GM21576 (cell line): Measurements from ENCODE around the gene SLC35F4.

ENCODE experiments used
- ATAC-seq: cut with Tn5 transposase; IDR thresholded peaks from one replicate; pipeline ENCODE4 v1.9.1; 2021; ENCODE audit warnings: mild to moderate bottlenecking, moderate library complexity; ENCODE audit not compliant: unreplicated experiment

Gene SLC35F4

DNA sequence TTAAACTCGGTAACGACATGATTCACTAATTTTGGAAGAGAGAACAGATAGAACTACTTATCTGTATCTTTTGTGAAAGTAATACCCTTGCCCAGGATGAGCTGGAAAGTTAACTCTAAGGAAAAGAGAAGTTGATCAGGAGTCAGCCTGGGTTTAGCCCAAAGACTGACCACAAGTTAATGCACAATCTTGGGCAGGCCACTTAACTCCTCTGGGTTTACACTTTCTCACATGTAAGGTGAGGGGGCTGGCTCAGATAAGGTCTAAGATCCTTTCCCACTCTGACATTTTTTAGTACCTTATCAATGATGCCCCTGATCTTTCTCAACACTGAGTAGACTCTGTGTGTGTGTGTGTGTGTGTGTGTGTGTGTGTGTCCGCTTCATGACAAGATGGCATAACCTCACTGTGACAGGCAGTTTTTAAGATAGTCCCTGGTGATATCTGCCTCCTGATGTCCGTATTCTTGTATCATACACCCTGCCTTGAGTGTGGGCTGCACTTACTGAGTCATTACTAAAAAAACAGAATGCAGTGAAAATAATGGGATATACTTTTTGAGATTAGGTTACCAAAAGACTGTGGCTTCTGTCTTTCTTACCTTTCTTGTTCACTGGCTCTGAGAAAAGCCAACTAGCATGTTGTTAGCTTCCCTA is 316.0 kb downstream of the SLC35F4 start:
- ATAC-seq = no peak

DNA sequence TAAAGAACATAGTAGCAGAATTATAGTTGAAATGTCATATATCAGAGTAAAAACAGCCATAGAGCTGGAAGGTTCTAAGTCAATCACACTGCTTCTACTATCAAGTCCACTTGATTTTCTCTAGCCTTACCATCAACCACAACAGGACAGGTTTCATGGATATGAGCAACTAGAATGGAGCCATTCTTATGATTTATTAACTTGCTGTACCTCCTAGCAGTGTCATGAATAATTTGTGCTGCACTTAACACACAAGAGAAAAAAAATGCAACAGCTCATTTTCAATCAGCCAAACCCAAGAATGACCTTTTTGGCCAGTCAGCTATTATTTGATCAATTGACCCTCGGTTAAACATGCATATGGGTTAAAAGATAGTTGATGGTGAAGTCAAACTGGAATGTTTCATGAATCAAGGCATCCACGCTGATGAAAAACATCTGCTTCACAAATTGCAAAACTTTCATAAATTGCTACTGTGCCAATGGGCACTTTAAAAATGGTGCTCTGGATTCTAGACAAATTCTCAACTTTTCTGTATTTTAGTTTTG is 316.8 kb downstream of the SLC35F4 start:
- ATAC-seq = no peak

DNA sequence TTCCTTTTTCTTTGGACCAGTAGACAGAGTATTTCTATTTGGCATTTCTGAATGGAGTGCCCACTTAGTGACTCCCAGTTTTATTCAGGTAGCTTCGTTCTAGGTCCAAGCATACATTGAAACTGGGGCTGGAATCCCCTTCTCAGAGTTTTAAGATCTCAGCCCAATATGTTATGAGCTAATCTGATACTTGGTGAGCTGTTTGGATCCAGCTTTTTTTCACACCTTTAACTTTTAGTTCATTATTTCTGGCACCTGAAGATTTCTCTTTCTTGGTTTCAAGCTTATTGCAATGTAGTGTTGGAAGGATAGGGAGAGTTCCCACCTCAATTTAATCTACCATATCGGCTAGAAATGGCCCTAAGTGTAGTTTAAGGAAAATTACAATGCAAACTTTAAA is 318.8 kb downstream of the SLC35F4 start:
- no peak for ATAC-seq

DNA sequence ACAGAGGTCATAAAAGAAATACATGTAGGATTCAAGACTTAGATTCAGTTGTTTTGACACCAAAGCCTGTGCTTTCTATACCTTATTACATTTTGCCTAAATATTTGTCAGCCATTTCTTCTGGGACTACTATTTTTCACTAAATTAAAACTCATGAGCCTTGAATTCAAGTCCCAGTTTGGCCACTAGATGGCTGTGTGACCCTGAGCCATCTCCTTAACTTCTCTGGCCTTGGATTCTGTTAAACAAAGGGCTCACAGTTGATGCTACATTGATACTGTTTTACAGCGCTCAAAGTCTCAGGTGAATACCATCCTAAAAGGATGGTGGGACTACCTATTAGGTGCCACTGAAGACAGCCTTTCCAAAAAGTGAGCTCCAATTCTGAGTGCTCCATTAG is 332.7 kb downstream of the SLC35F4 start:
- ATAC-seq = no peak

DNA sequence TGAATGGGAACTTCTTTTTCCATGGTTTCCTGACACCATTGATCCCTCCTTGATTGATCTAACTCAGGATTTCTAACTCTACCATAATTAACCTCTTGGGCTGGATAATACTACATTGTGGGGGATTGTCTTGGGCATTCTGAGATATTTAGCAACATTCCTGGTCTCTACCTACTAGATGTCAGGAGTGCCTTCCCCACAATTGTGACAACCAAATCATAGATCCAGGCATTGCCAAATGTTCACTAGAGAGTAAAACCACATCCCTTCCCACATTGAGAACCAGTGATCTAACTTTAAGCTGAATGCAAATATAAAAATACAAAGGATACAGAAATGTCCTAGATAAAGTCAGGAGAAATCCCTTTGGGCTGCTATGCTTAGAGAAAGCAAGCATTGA is 335.3 kb downstream of the SLC35F4 start:
- no peak for ATAC-seq

DNA sequence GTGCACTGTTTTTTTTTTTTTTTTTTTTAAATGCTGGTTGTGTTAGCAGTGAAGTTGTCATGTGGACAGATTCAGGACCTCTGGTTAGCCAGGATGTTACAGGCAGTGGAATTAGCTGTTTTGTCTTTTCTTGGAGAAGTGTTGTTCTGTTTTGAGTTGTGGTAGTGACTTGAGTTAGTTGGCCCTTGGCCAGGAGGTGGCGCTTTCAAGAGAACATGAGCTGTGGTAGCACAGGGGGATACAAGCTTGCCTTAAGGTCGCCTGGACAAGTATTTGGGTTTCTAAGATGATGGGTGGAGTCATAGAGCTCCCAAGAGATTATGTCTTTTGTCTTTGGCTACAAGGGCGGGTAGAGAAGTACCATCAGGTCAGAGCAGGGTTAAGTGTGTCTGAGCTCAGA is 338.9 kb downstream of the SLC35F4 start:
- no peak for ATAC-seq

DNA sequence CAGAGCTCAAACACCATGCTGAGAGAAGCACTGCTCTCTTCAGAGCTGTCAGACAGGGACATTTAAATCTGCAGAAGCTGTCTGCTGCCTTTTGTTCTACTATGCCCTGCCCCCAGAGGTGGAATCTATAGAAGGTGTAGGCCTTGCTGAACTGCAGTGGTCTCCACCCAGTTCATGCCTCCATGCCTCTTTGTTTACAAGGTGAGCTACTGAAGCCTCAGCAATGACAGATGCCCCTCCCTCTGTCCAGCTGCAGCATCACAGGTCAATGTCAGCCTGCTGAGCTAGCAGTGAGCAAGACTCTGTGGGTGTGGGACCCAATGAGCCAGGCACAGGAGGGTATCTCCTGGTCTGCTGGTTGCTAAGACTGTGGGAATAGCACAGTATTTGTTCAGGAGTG is 346.8 kb downstream of the SLC35F4 start:
- no peak for ATAC-seq
